Measurements from ENCODE around the gene MYO6. TPM values are rescaled to one million over a fixed set of nuclear protein-coding genes. Genes with fewer than 3 reads are reported as not detected.

Gene MYO6
- total RNA-seq, 1 donor: 16.4 TPM

DNA sequence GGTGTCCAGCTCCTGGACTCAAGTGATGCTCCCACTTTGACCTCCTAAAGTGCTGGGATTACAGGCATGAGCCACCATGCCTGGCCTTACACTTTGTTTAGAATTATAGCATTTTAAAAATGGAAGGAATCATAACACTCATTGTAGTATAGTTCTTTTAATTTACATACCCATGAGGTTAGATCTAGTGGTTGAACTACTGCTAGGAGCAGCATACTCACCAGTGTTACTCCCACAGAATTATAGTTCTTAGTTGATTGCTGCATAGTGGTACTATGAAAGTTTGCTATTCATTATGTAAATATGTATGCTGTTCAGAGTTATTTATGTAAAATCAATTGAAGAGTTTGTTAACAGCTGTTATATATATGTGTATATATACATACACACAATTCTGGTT is 85.4 kb downstream of the MYO6 start:
- H3K4me3 ChIP-seq (ENCODE audit: low read depth, low read length): no peak overlapping the region
- DNase-seq (ENCODE audit: low read depth): no peak
- TF ChIP-seq, protein P1, sequence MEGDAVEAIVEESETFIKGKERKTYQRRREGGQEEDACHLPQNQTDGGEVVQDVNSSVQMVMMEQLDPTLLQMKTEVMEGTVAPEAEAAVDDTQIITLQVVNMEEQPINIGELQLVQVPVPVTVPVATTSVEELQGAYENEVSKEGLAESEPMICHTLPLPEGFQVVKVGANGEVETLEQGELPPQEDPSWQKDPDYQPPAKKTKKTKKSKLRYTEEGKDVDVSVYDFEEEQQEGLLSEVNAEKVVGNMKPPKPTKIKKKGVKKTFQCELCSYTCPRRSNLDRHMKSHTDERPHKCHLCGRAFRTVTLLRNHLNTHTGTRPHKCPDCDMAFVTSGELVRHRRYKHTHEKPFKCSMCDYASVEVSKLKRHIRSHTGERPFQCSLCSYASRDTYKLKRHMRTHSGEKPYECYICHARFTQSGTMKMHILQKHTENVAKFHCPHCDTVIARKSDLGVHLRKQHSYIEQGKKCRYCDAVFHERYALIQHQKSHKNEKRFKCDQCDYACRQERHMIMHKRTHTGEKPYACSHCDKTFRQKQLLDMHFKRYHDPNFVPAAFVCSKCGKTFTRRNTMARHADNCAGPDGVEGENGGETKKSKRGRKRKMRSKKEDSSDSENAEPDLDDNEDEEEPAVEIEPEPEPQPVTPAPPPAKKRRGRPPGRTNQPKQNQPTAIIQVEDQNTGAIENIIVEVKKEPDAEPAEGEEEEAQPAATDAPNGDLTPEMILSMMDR (IDR thresholded peaks at IDR 0.05; ENCODE audit: insufficient read depth, low read length): no peak

DNA sequence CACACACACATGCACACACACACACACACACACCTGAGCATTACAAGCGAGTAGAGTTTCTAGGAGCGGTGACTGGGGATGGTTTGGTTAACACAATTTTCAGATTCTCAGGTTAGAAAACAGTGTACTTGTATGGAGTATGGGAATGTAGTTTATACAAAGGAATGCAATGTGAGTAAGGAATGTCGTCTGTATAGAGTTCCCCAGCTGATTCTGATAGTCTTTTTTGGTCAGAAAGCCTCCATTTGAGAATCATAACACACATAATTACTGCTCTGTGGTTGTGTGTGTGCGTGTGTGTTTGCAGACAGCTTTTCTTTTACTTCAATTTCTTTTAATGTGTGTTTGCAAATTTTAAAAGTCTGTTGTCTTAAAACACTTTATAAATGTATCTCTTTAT is 93.2 kb downstream of the MYO6 start:
- TF ChIP-seq, protein P1 (IDR thresholded peaks at IDR 0.05; ENCODE audit: insufficient read depth, low read length): no peak
- no peak for DNase-seq (ENCODE audit: low read depth)

DNA sequence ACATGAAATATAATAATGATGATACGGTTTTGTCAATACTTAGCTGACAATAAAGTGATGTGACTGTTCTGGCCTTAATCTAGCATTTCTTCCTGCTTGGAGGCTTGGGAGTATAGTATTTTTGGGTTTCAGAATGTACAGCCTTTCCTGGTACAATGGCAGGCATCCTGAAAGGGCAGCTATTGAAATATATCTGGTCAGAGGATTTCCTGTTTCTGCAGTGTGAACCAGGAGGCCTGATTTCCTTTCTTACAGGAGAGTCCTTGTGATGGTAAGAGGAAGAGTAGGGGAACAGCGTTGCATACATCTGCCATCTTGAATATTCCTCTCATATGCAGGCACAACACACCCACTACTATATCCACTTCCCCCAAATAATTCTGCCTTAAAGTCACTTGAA is 93.7 kb downstream of the MYO6 start:
- TF ChIP-seq, protein P1 (IDR thresholded peaks at IDR 0.05; ENCODE audit: insufficient read depth, low read length): no peak
- DNase-seq (ENCODE audit: low read depth): no peak
- H3K4me3 ChIP-seq (ENCODE audit: low read depth, low read length): no peak overlapping the region

More for the DNA sequence above, 93.2 kb downstream of the MYO6 start:
- no peak overlapping the region for H3K4me3 ChIP-seq (ENCODE audit: low read depth, low read length)

DNA sequence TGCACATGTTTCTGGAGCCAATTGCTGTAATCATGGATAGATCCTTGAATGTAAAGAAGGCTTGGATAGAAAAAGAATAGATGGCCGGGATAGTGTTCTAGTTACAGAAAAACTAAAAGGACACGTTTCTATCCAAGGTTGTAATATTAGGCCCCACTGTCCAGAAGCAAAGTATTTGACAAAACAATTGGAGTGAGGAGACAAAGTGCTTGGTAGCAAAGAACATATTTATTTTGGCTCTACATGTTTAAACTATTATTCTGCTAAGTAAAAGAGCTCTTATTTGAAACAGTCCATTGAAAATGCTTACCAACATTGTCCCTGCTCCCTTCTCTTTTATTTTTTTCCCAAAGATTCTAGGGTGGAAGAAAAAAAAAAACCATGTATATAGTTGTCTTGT is 94.4 kb downstream of the MYO6 start:
- H3K4me3 ChIP-seq (ENCODE audit: low read depth, low read length): no peak overlapping the region
- TF ChIP-seq, protein P1 (IDR thresholded peaks at IDR 0.05; ENCODE audit: insufficient read depth, low read length): no peak
- no peak for DNase-seq (ENCODE audit: low read depth)

DNA sequence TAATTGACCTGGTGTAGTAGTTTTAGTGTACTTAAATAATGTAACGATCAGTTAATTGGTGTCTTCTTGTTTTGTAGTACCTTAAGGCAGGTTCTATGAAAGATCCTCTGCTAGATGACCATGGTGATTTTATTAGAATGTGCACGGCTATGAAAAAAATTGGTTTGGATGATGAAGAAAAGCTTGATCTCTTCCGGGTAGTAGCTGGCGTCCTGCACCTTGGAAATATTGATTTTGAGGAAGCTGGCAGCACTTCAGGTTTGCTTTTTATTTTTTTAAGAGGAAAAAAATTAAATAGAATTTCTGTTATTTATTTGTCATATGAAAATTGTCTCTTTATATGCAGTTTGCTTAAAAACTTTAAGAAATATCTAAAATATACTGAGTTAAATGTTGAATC is 99.2 kb downstream of the MYO6 start:
- no peak overlapping the region for H3K4me3 ChIP-seq (ENCODE audit: low read depth, low read length)
- TF ChIP-seq, protein P1 (IDR thresholded peaks at IDR 0.05; ENCODE audit: insufficient read depth, low read length): no peak
- no peak for DNase-seq (ENCODE audit: low read depth)

DNA sequence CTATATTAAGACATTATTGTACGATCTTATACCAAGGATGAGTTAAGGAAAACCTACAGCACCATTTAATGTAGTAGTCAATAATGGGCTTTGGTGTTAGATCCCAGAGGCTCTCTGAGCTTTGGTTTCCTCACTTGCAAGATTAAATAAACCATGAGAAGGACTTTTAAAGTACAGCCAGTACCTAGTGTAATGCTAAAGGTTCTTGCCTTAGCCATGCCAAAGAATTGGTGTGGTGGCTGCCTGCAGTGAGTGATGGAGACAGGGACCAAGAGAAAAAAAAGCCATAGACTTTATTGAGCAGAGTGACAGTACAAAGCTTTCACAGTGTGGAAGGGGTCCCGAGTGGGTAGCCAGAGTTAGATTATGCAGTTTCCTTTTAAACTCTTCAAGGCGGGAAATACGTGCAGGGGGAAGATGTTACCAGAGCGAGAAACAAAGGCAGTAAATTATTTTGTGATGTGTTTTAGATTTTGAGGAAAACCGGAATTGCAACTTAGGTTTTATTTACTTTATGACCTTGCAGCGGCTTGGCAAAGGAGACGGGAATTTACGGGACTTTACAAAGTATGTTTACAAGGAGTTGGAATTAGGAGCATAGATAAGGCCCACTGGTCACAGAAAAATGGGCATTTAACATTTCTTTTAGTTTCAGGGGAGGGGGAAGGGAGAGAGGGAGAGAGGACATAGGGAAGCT is 100.4 kb downstream of the MYO6 start:
- DNase-seq (ENCODE audit: low read depth): no peak
- TF ChIP-seq, protein P1 (IDR thresholded peaks at IDR 0.05; ENCODE audit: insufficient read depth, low read length): no peak
- H3K4me3 ChIP-seq (ENCODE audit: low read depth, low read length): no peak overlapping the region

Data from fibroblast of the aortic adventitia (primary cell).